AG10803 (cell line): Measurements from ENCODE around the gene OIT3.
"Not testable (repeated sequence)": the region's sequence is repeated elsewhere in the genome, so short reads cannot be mapped to it uniquely, and the experiment has no call there.

ENCODE experiments used
- DNase-seq: peaks from one replicate; pipeline ENCODE4 v3.0.0; 2010; ENCODE audit warnings: low read depth
- H3K4me3 ChIP-seq: 2 replicates; pipeline ENCODE4 v1.5.1; 2011; ENCODE audit warnings: mild to moderate bottlenecking, low read length, control low read depth
- CTCF ChIP-seq: conservative IDR thresholded peaks from 2 replicates; pipeline ENCODE4 v1.5.1; 2011; ENCODE audit warnings: mild to moderate bottlenecking, low read length, control low read depth, inconsistent platforms

OIT3 gene

GRCh38 chr10:72913287-72913686 is 19.7 kb downstream of the OIT3 start:
- TF ChIP-seq CTCF: no peak
- no peak overlapping the region for H3K4me3 ChIP-seq
- DNase-seq: no peak

GRCh38 chr10:72917201-72917600 is 23.7 kb downstream of the OIT3 start:
- DNase-seq, H3K4me3 ChIP-seq: not testable (repeated sequence)

- not testable (repeated sequence) for H3K4me3 ChIP-seq, DNase-seq
Observed at GRCh38 chr10:72917803-72918332, 24.3 kb downstream of the OIT3 start.

- DNase-seq: no peak
- TF ChIP-seq CTCF: no peak
- H3K4me3 ChIP-seq: no peak overlapping the region
Observed at GRCh38 chr10:72918352-72918751, 24.8 kb downstream of the OIT3 start.

GRCh38 chr10:72921147-72921683 is 27.7 kb downstream of the OIT3 start:
- H3K4me3 ChIP-seq, DNase-seq: not testable (repeated sequence)

GRCh38 chr10:72924351-72924750 is 30.8 kb downstream of the OIT3 start:
- no peak for DNase-seq
- H3K4me3 ChIP-seq: no peak overlapping the region
- no peak for TF ChIP-seq CTCF

GRCh38 chr10:72925951-72926465 is 32.5 kb downstream of the OIT3 start:
- TF ChIP-seq CTCF: no peak
- no peak overlapping the region for H3K4me3 ChIP-seq
- no peak for DNase-seq

- DNase-seq: no peak
- TF ChIP-seq CTCF: no peak
- no peak overlapping the region for H3K4me3 ChIP-seq
Observed at GRCh38 chr10:72927485-72927884, 33.9 kb downstream of the OIT3 start.

GRCh38 chr10:72928798-72929197 is 35.3 kb downstream of the OIT3 start:
- no peak for DNase-seq
- no peak overlapping the region for H3K4me3 ChIP-seq
- no peak for TF ChIP-seq CTCF
